ENCODE measurements around the gene RANBP9. TPM values are rescaled to one million over a fixed set of nuclear protein-coding genes. Genes with fewer than 3 reads are reported as not detected.

Gene RANBP9
- total RNA-seq, 1 experiment from 2014 or later = 44.5 TPM

- in situ Hi-C loops (cut with HindIII; ENCODE audit: low pct_unique_long_range_greater_than_20kb, low sequenced_read_pairs) (no loop called here), intact Hi-C loops (cut with micrococcal nuclease; ENCODE audit: unreplicated experiment) (no loop called here)
- TF ChIP-seq SIN3A (IDR thresholded peaks at IDR 0.05; ENCODE audit: borderline replicate concordance, insufficient read depth, low read depth, low read length) (no peak), REST (IDR thresholded peaks at IDR 0.05; ENCODE audit: insufficient read depth in 1 of 2, low read depth in 2 of 2, low read length in 1 of 2) (no peak), CTCF (IDR thresholded peaks at IDR 0.05) (no peak), POLR2AphosphoS5 (IDR thresholded peaks at IDR 0.05; ENCODE audit: low read depth, low read length) (no peak), TCF7L2 (IDR thresholded peaks at IDR 0.05; ENCODE audit: low read depth, low read length) (no peak)
- Histone ChIP-seq H3K4me1 (ENCODE audit: control insufficient read depth, insufficient read depth, low read length) (peaks cover 12% of the 10 kb centered on the region), H3K36me3 (ENCODE audit: control insufficient read depth, insufficient read depth, low read length) (no peaks in the 10 kb centered on the region; the same call in 1 of the 2 replicates), H3K9me3 (ENCODE audit: control insufficient read depth, insufficient read depth, low read depth, low read length) (no peaks in the 10 kb centered on the region), H3K4me3 (ENCODE audit: low read depth in 2 of 2, low read length in 2 of 2) (no peak overlapping the region), H3K27ac (ENCODE audit: low read length) (no peak overlapping the region), H3K27me3 (ENCODE audit: control insufficient read depth, insufficient read depth, low read length) (no peaks in the 10 kb centered on the region)
- no peak for ATAC-seq
- ChIA-PET POLR2A (interaction anchor here (0.6 kb wide), 1 partner anchor 189 kb away, joined by 4 read pairs; no protein-coding TSS in a partner anchor), CTCF (no interaction called here)
- BruUV-seq (replicated peaks) = no TSS peak
- no peak for DNase-seq (ENCODE audit: low read depth, low spot score)
Observed at GRCh38 chr6:13680448-13680968, 31.1 kb downstream of the RANBP9 start.

- Histone ChIP-seq H3K4me1 (ENCODE audit: control insufficient read depth, insufficient read depth, low read length) (peaks cover 14% of the 10 kb centered on the region), H3K27me3 (ENCODE audit: control insufficient read depth, insufficient read depth, low read length) (no peaks in the 10 kb centered on the region), H3K36me3 (ENCODE audit: control insufficient read depth, insufficient read depth, low read length) (no peaks in the 10 kb centered on the region; the same call in 1 of the 2 replicates), H3K4me3 (ENCODE audit: low read depth in 2 of 2, low read length in 2 of 2) (no peak overlapping the region), H3K9me3 (ENCODE audit: control insufficient read depth, insufficient read depth, low read depth, low read length) (no peaks in the 10 kb centered on the region), H3K27ac (ENCODE audit: low read length) (no peak overlapping the region)
- DNase-seq (ENCODE audit: low read depth, low spot score) = no peak
- CTCF ChIA-PET = no interaction called here
- POLR2A ChIA-PET = no interaction called here
- in situ Hi-C loops (cut with HindIII; ENCODE audit: low pct_unique_long_range_greater_than_20kb, low sequenced_read_pairs) (no loop called here), intact Hi-C loops (cut with micrococcal nuclease; ENCODE audit: unreplicated experiment) (no loop called here)
- no TSS peak for BruUV-seq (replicated peaks)
- TF ChIP-seq SIN3A (IDR thresholded peaks at IDR 0.05; ENCODE audit: borderline replicate concordance, insufficient read depth, low read depth, low read length) (no peak), CTCF (IDR thresholded peaks at IDR 0.05) (no peak), POLR2AphosphoS5 (IDR thresholded peaks at IDR 0.05; ENCODE audit: low read depth, low read length) (no peak), REST (IDR thresholded peaks at IDR 0.05; ENCODE audit: insufficient read depth in 1 of 2, low read depth in 2 of 2, low read length in 1 of 2) (no peak), TCF7L2 (IDR thresholded peaks at IDR 0.05; ENCODE audit: low read depth, low read length) (no peak)
- ATAC-seq = no peak
Observed at GRCh38 chr6:13679996-13680395, 31.6 kb downstream of the RANBP9 start.

Data from Panc1 (cell line).